GM13977 (cell line): ENCODE data around the gene TNF.

Source experiments
- DNase-seq: peaks from one replicate; pipeline ENCODE4 v3.0.0; 2012; ENCODE audit warnings: low spot score
- CTCF ChIP-seq: IDR thresholded peaks from 2 replicates; pipeline ENCODE4 v1.5.1; 2012; ENCODE audit warnings: mild to moderate bottlenecking, control low read depth; ENCODE audit not compliant: insufficient read depth; ENCODE audit errors: extremely low read depth, missing control alignments
- in situ Hi-C: fragments of 300-500 bp; cut with MboI; formaldehyde crosslinking; loops from one replicate; pipeline ENCODE4 v1.12.0; 2022; ENCODE audit warnings: low sequenced_read_pairs, low pct_unique_long_range_greater_than_20kb, mixed read lengths, inconsistent platforms; ENCODE audit not compliant: unreplicated experiment

TNF gene

GRCh38 chr6:31535538-31536324, 39.6 kb upstream of the TNF start:
- TF ChIP-seq CTCF: no peak
- DNase-seq: no peak
- in situ Hi-C loops: no loop called here

- TF ChIP-seq CTCF: no peak
- in situ Hi-C loops: no loop called here
- DNase-seq: no peak
Observed at GRCh38 chr6:31538805-31539400, 36.5 kb upstream of the TNF start.

- no peak for DNase-seq
- no peak for TF ChIP-seq CTCF
- in situ Hi-C loops: no loop called here
Observed at GRCh38 chr6:31540640-31541039, 34.7 kb upstream of the TNF start.

GRCh38 chr6:31541059-31541657, 34.2 kb upstream of the TNF start:
- DNase-seq: no peak
- TF ChIP-seq CTCF: no peak
- in situ Hi-C loops: no loop called here

GRCh38 chr6:31541658-31542521, 33.5 kb upstream of the TNF start, which contains the start of gene DDX39B:
Gene DDX39B (minus strand): TSS chr6:31542003. CDS start chr6:31540532, 1,471 bp downstream.
- DNase-seq: peak; percentile 92
- TF ChIP-seq CTCF: no peak
- in situ Hi-C loops: no loop called here

- no peak for DNase-seq
- in situ Hi-C loops: no loop called here
- TF ChIP-seq CTCF: no peak
Observed at GRCh38 chr6:31543639-31544038, 31.7 kb upstream of the TNF start.
